ENCODE results near the gene ZNF224. TPM values are rescaled to one million over a fixed set of nuclear protein-coding genes. Genes with fewer than 3 reads are reported as not detected.

ZNF224 gene
- total and polyA plus RNA-seq, 2 of the 4 experiments (the other 2 are of a cell fraction) = 10.3 to 26.3 TPM

GRCh38 chr19:44131955-44132354 is 37.8 kb downstream of the ZNF224 start:
- ChIA-PET CTCF (no interaction called here), POLR2A (ENCODE audit: unreplicated experiment) (no interaction called here)
- BruUV-seq (replicated peaks) = no TSS peak
- no peak overlapping the region for H2AK9ac ChIP-seq (replicated peaks; ENCODE audit: low read depth, low read length, poor library complexity)
- no peak overlapping the region for H3K27ac ChIP-seq (ENCODE audit: insufficient read depth, low read length)
- dilution Hi-C loops (cut with HindIII; ENCODE audit: low sequenced_read_pairs, unreplicated experiment) (no loop called here), in situ Hi-C loops (cut with MboI; ENCODE audit: low sequenced_read_pairs) (no loop called here), intact Hi-C loops (cut with micrococcal nuclease) (no loop called here)
- H2BK5ac ChIP-seq (ENCODE audit: low read depth, low read length, poor library complexity, severe bottlenecking) = no peak overlapping the region
- H3K4me3 ChIP-seq (ENCODE audit: insufficient read depth, low read depth, low read length) = no peak overlapping the region
- H3K79me1 ChIP-seq (ENCODE audit: low read depth in 1 of 2, low read length in 2 of 2) = no peaks in the 10 kb centered on the region
- no peaks in the 10 kb centered on the region for H4K20me1 ChIP-seq (ENCODE audit: insufficient read depth, low read length)
- H2BK20ac ChIP-seq (ENCODE audit: low read depth, low read length) = no peak overlapping the region
- no peak overlapping the region for H4K5ac ChIP-seq (ENCODE audit: low read depth, low read length)
- no peak overlapping the region for H3K4ac ChIP-seq (ENCODE audit: low read depth, low read length)
- H3K9me3 ChIP-seq (ENCODE audit: control insufficient read depth, insufficient read depth, low read length) = peaks cover 17% of the 10 kb centered on the region
- no peaks in the 10 kb centered on the region for H3K27me3 ChIP-seq (ENCODE audit: control insufficient read depth, insufficient read depth, low read length)
- H3K14ac ChIP-seq (replicated peaks; ENCODE audit: low read depth, low read length) = no peak overlapping the region
- H2BK15ac ChIP-seq (ENCODE audit: low read depth, low read length) = no peak overlapping the region
- H3K9ac ChIP-seq (ENCODE audit: low read depth, low read length) = no peak overlapping the region
- no peaks in the 10 kb centered on the region for H3K9me1 ChIP-seq (ENCODE audit: insufficient read depth, low read length)
- no peak overlapping the region for H4K8ac ChIP-seq (ENCODE audit: low read depth in 2 of 2, low read length in 2 of 2)
- no peak overlapping the region for H3K23ac ChIP-seq (ENCODE audit: low read depth, low read length)
- no peak overlapping the region for H3K56ac ChIP-seq (ENCODE audit: extremely low read depth, insufficient read depth, low read length)
- H3K36me3 ChIP-seq (ENCODE audit: control insufficient read depth, insufficient read depth, low read length) = peaks cover 26% of the 10 kb centered on the region
- H4K91ac ChIP-seq (ENCODE audit: insufficient read depth, low read depth, low read length) = no peak overlapping the region
- no peak overlapping the region for H2AFZ ChIP-seq (replicated peaks; ENCODE audit: low read length, poor library complexity)
- H2AK5ac ChIP-seq (ENCODE audit: low read depth, low read length) = no peak overlapping the region
- WGBS, 2 experiments (ENCODE audit: extremely low coverage in 2 of 2, insufficient read length in 1 of 2) = no CpG with 5 or more reads among the region's 5 CpGs
- no peak overlapping the region for H3K18ac ChIP-seq (ENCODE audit: low read depth, low read length)
- no peak overlapping the region for H3K4me2 ChIP-seq (ENCODE audit: low read depth, low read length)
- ATAC-seq (ENCODE audit: low read depth) (no peak), DNase-seq (no peak)
- TF ChIP-seq RCOR1 (IDR thresholded peaks at IDR 0.05; ENCODE audit: insufficient replicate concordance, low read length) (no peak), USF2 (IDR thresholded peaks at IDR 0.05; ENCODE audit: low read depth, low read length) (no peak), SMC3 (IDR thresholded peaks at IDR 0.05; ENCODE audit: low read depth, low read length) (no peak), MAZ (IDR thresholded peaks at IDR 0.05; ENCODE audit: borderline replicate concordance, low read depth, low read length) (no peak), RAD21 (IDR thresholded peaks at IDR 0.05; ENCODE audit: low read length) (no peak), FOS (IDR thresholded peaks at IDR 0.05; ENCODE audit: low read depth, low read length) (no peak), CEBPB (IDR thresholded peaks at IDR 0.05; ENCODE audit: low read depth, low read length) (no peak), MAFK (IDR thresholded peaks at IDR 0.05; ENCODE audit: low read depth, low read length) (no peak), RFX5 (IDR thresholded peaks at IDR 0.05; ENCODE audit: low read depth, low read length) (no peak)
- no peaks in the 10 kb centered on the region for H3K4me1 ChIP-seq (ENCODE audit: control insufficient read depth, insufficient read depth, low read length)
- no peak overlapping the region for H2BK120ac ChIP-seq (ENCODE audit: low read depth, low read length)

Data from IMR-90 (cell line).